Astrocyte of the spinal cord (primary cell): ENCODE measurements around the gene CLDN9.

ENCODE experiments used
- DNase-seq: peaks from one replicate; pipeline ENCODE4 v3.0.0; 2011; ENCODE audit warnings: low read depth, low spot score
- H3K4me3 ChIP-seq: 2 replicates; pipeline ENCODE4 v1.5.1; 2011; ENCODE audit warnings: low read depth, mild to moderate bottlenecking, low read length, moderate library complexity
- CTCF ChIP-seq: IDR thresholded peaks from 2 replicates; pipeline ENCODE4 v1.5.1; 2012; ENCODE audit warnings: low read depth, mild to moderate bottlenecking, low read length, inconsistent platforms
- in situ Hi-C: cut with HindIII; loops from 2 replicates; pipeline ENCODE4 v1.10.0; 2017; ENCODE audit warnings: low sequenced_read_pairs

Gene CLDN9

DNA sequence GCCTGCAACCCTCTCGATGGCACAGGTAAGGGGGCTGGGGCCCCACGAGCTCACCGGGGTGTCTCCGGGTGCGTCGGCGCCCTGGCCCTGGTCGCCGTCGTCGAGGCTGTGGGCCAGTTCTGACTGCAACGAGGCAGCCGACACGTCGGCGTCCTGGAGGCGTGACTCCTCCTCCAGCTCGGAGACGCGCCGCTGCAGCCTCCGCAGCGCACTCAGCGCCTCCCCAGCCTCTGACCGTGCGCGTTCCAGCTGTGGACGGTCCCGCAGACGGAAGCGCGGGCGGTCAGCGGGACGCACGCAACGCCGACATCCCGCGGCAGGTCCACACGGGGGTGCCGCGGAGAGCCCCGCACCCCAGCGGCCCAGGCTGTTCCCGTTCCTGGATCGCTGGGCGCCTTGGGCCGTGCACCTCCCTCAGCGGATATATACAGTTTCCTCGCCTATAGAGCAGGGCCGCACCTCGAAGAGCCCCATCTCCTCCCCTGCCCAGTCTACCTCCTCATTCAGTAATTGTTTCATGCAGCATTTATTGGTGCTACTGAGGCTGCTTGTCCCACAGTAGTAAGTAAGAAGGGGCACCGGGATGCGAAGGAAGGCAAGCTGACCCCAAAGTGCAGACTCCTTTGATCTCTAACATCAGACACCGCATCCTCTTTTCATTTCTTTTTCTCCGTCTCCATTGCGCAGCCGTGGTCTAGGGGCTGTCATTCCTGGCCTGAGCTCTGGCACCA lies 16.9 kb downstream of the CLDN9 start:
- no peak for DNase-seq
- in situ Hi-C loops: no loop called here
- H3K4me3 ChIP-seq: no peak overlapping the region
- TF ChIP-seq CTCF: no peak

DNA sequence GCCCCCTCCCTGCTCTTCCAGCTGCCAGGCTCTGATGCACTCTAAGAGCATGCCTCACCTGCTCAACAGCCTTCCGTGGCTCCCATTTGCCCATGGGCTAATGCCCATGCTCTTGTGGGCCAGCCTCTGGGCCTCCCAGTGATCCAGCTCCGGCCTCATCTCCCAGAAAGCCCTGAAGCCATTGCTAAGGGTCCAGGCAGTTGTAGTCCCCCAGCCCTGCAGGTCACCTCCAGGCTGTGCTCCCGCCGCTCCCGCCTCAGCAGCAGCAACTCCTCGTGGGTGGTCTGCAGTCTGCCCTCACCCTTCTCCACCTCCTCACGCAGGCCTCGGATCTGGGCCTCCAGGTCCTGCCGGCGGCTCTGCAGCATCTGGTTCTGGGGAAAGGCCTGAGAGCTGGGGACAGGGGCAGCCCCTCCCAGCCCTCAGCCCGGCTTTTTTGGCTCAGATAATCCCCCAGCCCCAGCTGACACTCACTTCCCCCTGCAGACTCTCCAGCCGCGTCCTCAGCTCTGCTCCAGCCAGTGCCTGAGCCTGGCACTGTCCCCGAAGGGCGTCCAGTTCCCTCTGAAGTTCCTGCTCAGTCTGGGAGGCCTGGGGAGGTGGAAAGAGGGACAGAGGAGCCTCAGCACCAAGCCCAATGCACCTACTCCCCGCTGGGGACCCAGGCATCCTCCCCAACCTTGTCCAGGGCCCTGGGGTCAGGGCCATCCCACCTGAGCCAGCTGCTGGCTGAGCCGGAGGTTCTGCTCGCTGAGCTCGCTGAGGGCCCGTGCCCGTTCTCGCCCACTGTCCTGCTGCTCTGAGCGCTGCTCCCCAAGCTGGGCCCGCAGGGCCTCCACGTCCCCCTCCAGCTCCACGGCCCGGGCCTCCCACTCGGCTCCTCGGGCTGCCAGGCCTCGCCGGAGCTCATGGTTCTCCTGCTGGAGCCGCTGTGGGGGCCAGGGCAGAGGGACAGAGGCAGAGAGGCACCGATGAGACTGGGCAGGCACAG lies 17.8 kb downstream of the CLDN9 start:
- no peak for TF ChIP-seq CTCF
- in situ Hi-C loops: no loop called here
- H3K4me3 ChIP-seq: no peak overlapping the region
- DNase-seq: no peak

- no peak overlapping the region for H3K4me3 ChIP-seq
- no peak for TF ChIP-seq CTCF
- DNase-seq: no peak
- in situ Hi-C loops: no loop called here
Observed at GRCh38 chr16:3032624-3033023, 19.9 kb downstream of the CLDN9 start.

GRCh38 chr16:3035289-3035971 lies 22.7 kb downstream of the CLDN9 start:
- TF ChIP-seq CTCF: no peak
- no peak for DNase-seq
- in situ Hi-C loops: no loop called here
- no peak overlapping the region for H3K4me3 ChIP-seq

- in situ Hi-C loops: no loop called here
- no peak for TF ChIP-seq CTCF
- no peak overlapping the region for H3K4me3 ChIP-seq
- no peak for DNase-seq
Observed at GRCh38 chr16:3035972-3036725, 23.4 kb downstream of the CLDN9 start.

DNA sequence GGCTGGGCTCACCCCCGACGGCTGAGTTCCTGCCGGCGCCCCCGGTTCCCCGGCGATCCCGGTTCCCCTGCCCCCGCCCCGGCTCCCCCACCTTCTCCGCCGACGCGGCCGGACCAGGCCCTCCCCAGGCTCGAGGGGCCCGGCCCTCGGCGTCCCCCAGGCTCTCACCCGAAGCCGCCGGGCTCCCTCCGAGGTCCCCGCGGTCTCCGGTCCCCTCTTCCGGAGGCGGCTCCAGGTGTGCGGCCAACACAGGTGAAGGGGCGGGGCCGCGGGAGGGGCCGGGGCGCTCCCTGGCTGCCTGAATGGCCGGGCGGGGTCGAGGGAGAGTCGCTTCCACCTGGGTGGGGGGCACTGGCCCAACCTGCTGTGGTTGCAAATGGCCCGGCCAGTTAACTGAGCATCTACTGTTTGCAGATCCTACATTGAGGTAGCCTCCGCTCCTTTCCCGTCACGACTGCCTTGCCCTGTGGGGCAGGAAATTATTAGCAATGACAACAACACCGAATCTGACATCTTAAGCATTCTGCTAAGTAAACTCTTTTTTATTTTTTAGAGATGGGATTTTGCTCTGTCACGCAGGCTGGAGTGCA lies 24.1 kb downstream of the CLDN9 start, which contains the start of gene BICDL2:
Gene BICDL2 (minus strand): TSS at position 219 of the 590 bp plus-strand sequence. CDS start 1,448 bp downstream, outside the sequence.
- in situ Hi-C loops: no loop called here
- no peak within 1 kb of the TSS for H3K4me3 ChIP-seq
- TF ChIP-seq CTCF: no peak
- no peak for DNase-seq
